Ectodermal cell (in vitro differentiated cells): ENCODE data around the gene HLCS.
A peak's percentile ranks its signal among the peaks of the same experiment; 100 is the strongest.

Source experiments
- H3K27ac ChIP-seq: 2 replicates; pipeline ENCODE4 v1.7.0; 2013; ENCODE audit warnings: mild to moderate bottlenecking, low read depth, low read length; ENCODE audit not compliant: insufficient read depth, poor library complexity, severe bottlenecking
- H3K27me3 ChIP-seq: 2 replicates; pipeline ENCODE4 v1.7.0; 2013; ENCODE audit warnings: mild to moderate bottlenecking, low read length; ENCODE audit not compliant: insufficient read depth, control insufficient read depth, poor library complexity, severe bottlenecking
- H3K36me3 ChIP-seq: one replicate; pipeline ENCODE4 v1.7.0; 2013; ENCODE audit warnings: low read length; ENCODE audit not compliant: control insufficient read depth, insufficient read depth
- H3K4me1 ChIP-seq: one replicate; pipeline ENCODE4 v1.7.0; 2013; ENCODE audit warnings: low read length; ENCODE audit not compliant: control insufficient read depth, insufficient read depth
- H3K4me3 ChIP-seq: 2 replicates; pipeline ENCODE4 v1.7.0; 2013; ENCODE audit warnings: low read depth, low read length, control low read depth; ENCODE audit not compliant: insufficient read depth
- H3K9me3 ChIP-seq: 2 replicates; pipeline ENCODE4 v1.7.0; 2013; ENCODE audit warnings: mild to moderate bottlenecking, low read length, moderate library complexity; ENCODE audit not compliant: control insufficient read depth
- WGBS, 2 experiments: methylation state at CpG; one replicate each; pipeline ENCODE4 v1.1.7; 2013; ENCODE audit warnings: missing lambda C conversion rate in 2 of 2; 5-methylcytosine and 5-hydroxymethylcytosine counted together

Gene HLCS

GRCh38 chr21:36700971-36701755 is 265.3 kb downstream of the HLCS start:
- Histone ChIP-seq H3K4me3 (peak overlapping the region; percentile 18), H3K36me3 (no peaks in the 10 kb centered on the region), H3K27me3 (peaks cover 100% of the 10 kb centered on the region), H3K4me1 (peaks cover 29% of the 10 kb centered on the region), H3K9me3 (no peaks in the 10 kb centered on the region), H3K27ac (no peak overlapping the region)
- 1% methylated on average over 65 of the region's 65 CpGs for WGBS, 2 experiments
